Activated CD8-positive, alpha-beta memory T cell treated with anti-CD3 and anti-CD28 coated beads for 1 hour (primary cell): ENCODE data around the gene JARID2.

ENCODE experiments used
- DNase-seq, 2 donors: peaks; one replicate each; pipeline ENCODE4 v3.0.0-alpha.2; 2020; ENCODE audit warnings: low read depth in 1 of 2; ENCODE audit errors: extremely low read depth in 1 of 2

Gene JARID2

DNA sequence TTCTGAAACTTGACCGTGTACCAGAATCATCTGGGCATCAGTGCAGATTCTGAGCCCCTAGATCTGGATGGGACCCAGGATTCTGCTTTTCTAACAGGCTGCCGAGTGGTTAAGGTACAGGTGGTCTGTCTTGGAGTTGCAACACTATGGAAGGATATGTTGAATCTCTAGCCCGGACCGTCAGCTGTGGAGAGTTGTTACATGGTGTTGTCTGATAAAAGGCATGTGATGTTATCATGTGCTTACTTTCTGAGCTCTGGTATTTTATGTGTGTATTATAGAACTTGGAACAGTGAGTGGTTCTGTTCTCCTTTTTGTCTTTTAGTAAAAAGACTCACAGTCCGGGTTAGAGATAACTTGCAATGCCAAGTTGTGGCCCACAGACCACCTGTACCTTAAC, 123.0 kb downstream of the JARID2 start:
- no peak for DNase-seq

DNA sequence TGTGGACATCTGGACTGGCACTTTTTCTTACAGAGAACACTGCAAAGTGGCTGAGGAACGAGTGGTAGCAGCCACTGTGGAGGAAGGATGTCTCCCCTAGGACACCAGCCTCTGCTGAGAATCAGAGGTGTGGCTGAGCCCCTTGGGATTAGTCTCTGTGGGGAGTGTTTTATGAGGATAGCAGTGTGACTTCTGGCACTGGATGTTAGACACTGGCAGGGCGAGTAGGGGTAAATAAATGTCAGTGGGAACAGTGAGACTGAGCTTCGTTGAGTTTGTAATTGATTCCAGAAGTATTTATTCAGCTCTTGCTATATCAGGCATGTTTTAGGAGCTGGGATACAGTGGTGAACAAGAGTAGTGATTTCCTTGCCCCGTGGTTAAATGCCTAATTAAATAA, 124.0 kb downstream of the JARID2 start:
- DNase-seq: no peak

DNA sequence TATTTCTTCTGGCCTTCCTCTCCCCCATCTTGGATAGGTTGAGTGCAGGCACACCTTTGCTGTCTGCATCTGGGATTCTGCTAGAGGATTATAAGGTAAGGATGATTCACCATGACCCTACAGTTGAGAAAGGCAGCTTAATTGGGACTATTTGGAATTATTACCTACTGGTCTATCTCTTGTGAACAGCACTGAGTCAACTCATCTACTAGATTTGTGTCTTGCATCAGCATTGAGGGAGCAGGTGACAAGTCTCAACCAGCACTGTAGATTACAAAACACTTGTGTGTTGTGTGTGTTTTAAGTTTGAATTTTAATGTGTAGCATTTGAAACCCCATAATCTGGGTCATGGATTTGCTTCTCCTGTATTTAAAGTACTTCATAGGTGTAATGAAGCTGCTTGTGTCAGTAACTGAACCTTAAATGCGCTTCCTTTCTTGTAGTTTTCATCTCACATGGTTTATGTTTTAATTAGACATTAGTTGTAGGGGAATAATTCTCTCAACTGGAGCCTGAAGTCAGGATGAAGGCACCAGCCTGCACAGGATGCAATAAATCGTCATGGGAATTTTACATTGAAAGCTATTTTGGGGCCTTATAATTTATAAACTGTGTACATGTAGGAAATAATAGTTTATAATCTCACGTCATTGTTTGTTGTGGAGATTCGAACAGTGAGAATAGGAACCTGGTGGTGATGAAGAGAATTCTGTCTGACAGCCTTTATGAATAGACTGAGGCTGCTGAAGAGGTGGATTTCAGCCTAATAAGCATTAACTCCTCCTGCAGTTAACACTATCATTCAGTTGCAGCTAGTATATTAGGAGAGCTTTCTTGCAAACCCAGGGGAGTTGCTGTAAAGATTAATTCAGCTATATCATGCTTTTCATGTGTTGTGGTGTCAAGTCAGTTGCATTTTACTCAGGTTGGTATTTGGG, 125.1 kb downstream of the JARID2 start:
- no peak for DNase-seq

DNA sequence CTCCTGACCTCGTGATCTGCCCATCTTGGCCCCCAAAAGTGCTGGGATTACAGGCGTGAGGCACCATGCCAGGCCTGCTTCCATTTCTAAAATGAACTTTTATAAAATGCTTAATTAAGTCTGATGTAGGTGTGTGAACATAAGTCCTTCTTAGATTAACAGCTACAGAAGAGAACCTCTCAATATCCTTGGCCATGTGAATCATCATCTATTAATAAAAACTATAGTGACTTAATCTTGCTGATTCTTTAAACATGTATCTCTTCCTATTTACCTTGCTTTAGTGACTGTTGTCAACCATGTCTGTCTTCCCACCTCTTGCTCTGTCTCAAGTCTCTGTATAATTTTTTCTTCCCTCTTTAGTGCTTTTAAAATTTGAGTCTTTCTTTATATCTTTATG, 127.1 kb downstream of the JARID2 start:
- DNase-seq: no peak

DNA sequence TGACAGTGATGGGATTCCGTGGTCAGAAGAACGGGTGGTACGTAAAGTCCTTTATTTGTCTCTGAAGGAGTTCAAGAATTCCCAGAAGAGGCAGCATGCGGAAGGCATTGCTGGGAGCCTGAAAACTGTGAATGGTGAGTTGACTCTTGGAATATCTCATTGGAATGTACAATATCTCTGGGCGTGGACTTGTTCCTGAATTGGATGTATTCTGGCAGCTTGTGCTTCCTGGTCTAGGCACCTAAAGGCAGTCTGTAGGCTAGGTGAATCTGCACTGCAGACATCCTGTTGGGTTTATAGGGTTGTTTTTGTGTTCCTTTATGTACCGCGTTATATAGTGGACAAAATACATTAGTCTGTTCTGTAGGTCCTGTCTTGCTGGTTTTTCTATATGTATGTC, 128.2 kb downstream of the JARID2 start:
- DNase-seq: no peak

DNA sequence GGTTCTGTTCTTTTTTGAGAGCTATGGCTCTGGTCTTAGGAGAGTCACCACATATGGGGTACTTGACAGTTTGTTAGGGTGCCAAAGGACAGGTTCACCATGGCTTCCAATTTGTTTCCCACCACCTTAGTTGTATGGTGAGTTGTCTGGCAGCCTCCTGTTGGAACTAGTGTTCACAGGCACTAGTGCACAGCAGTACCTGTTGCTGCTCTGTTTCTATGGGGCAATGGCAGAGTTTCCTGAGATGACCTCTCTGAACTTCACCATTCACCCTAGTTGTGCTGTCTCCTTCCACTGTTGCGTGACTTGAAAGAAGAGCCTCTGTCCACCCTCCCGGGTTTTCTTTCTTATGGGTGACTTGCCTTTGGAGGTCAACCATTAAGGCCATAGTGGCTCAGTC, 129.1 kb downstream of the JARID2 start:
- DNase-seq: no peak

DNA sequence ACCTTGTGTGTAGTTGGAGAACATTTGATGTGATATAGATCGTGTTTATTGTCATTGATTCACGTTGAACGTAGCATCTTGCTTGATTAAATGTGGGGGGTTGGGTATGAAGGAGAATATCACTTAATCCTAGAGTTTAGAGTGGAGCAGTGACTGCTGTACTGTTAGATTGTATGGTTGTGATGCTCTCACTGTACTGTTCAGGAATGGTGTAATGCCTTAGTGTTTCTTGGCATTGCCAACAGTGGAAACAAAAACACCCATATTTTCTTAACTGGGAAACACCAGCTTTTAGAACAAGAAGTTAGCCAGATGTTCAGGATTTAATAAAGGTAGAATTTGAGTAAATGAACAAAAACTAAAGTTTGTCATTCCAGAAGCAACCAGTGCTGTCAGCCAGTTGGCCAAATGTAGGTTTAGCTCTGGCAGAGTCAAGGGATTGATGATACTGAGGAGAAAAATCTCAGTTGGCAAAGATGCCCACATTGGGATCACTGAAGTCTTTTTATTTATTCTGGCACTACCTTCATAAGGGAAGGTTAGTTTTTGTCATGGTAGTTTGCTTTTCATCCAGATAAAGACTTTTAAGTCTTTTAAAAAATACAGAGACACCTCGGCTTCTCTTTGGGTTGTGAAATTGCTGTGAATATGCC, 129.9 kb downstream of the JARID2 start:
- no peak for DNase-seq

DNA sequence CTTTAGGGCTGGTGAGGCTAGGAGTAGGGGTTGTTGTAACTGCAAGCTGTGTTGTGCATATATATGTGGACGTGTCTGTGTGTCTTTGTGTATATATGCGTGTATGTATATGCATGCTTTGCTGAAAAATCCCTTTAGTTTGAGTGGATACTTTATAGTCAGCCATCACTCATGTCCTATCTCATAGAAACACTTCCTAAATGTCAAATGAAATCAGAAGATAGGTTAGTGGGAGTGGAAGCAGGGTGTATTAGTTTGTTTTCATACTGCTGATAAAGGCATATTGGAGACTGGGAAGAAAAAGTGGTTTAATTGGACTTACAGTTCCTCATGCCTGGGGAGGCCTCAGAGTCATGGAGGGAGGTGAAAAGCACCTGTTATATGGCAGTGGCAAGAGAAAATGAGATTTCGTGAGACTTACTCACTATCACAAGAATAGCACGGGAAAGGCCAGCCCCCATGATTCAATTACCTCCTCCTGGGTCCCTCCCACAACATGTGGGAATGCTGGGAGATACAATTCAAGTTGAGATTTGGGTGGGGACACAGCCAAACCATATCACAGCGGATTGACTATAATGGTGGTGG, 131.1 kb downstream of the JARID2 start:
- DNase-seq: no peak

DNA sequence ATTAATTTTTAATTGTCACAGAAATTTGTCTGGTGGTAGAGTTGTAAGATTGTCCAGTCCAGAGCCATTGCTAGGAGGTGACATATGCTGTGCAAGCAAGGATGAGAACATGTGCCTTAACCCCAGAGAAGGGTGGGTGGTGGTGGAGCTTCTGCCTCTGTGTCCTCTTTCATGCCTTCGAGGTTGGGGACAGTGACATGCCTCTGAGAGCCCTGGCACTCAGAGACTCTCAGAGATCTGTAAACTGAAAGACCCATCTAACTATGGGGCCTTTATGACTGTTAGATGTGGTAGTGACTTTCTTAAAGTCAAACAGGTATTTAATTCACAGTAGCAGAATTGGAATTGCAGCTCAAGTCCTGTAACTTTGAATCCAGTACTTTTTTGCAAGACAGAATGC, 132.4 kb downstream of the JARID2 start:
- no peak for DNase-seq

DNA sequence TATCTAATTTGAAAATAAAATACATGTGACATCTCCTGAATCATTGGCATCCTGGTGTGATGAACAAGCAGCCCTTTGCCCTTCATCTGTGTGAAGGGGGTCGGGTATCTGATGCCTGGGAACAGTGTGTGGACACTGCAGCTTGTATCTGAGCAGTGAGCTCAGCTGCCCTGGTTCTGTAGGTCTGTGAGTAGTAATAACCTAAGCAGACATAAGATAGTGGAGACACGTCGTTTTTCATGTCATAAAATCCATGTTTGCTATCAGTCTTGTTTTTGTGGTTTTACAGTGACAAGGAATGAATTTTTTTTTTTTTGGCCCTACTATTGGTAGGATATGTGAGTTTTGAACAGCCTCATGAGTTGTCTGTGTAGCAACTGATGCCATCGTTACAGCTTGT, 133.0 kb downstream of the JARID2 start:
- no peak for DNase-seq

DNA sequence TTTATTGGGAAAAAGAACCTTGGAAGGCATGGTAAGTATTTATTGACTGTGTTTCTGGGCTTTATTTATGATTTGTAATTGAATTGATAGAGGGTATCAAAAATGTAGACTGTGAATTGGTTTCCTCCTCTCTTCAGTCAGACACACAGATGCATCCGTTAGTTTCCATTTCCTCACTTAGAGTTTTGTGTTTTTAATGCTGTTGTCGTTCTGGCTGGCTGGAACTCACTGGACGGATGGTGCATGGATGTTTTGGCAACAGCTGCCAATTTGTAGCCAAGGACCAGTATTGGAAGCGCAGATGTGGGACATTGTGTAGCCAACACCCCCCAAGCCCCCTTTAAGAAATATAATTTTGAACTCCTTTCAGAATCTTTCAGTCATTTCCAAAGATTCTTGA, 134.5 kb downstream of the JARID2 start:
- no peak for DNase-seq

DNA sequence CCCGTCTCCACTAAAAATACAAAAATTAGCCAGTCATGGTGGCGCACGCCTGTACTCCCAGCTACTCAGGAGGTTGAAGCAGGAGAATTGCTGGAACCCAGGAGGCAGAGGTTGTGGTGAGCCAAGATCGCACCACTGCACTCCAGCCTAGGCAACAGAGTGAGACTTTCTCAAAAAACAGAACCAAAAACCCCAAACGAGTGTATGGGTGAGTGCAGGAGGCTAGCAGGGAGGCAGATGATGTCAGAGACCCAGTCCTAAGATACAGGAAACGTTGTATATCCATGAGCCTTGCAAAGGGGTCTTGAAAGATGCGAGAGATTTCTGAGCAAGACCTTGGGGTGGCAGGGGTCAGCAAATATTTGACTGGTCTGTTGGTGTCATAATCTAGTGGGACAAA, 136.2 kb downstream of the JARID2 start:
- no peak for DNase-seq

DNA sequence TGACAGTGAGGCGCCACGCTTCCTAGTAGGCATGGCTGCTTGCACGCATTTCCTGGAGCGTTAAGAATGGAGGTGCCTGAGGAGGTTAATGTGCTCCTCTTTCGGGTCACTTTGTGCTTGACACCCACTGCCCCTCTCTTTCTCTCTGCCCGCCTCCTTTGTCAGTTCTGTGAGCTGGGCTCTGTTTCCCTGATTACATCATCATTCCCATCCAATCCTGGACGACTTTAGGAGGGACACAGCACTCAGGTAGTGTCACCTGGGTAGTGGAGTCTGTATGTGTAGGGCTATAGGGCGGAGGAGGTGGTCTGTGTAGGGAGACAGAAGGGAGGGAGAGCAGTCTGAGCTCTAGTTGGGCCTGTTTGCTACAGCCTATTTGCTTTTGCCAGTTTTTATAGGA, 136.8 kb downstream of the JARID2 start:
- no peak for DNase-seq

DNA sequence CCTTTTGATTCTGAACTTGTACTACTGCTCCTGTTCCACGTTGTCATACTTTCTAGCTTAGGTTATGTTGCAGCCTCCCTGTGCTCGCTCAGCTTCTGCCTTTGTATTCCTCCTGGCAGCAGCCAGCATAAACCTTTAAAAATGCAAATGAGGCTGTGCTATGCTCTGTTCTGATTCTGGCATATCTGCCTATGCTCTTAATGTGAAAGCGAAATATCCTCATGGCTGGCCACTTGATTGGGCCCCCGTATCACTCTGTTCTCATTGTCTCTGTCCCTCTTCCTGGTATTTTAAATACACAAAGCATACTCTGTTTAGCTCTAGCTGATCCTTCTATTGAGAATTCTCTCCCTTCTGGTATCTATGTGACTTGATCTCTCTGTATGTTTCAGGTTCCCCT, 139.0 kb downstream of the JARID2 start:
- DNase-seq: no peak

DNA sequence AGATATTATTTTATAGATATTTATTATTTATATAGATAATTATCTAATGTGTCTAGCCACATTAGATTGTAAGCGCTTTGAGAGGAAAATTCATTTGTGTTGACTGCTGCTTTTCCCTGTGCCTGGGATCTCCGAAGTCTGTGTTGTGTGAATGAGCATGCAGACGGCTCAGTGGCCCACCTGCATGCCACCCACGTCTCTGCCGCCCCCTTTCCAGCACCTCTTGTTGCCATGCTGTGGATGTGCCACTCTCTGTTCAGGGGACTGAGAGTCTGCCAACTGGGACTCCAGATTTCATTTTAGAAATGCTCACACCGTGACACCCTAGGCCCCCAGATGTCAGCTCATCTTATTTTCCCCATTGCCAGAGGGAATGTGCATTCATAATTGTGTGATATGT, 139.7 kb downstream of the JARID2 start:
- no peak for DNase-seq

DNA sequence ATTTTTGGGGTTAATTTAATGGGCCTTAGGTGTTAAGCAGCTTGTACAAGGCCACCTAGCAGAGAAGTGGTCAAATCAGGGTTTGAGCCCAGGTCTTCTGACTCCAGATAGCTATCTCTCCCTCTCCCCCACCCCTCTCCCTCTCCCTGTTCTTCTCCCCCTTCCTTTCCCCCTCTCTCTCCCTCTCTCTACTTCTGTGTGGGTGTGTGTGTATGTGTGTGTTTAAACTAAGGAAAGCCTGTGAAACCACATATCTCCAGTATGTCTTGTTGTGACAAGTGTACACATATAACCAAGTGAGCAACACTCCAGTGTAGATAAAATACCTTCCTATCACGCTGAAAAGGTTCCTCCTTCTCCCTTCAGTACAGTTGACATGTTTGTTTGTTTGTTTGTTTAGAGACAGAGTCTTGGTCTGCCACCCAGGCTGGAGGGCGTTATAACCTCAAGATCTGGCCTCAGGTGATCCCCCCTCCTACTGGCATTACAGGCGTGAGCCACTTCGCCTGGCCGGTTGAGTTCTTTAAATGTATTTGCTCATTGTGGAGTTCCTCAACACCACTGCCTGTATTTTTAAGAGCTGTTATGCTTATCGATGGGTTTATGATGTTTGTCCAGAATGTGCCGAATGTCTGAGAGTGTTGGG, 140.4 kb downstream of the JARID2 start:
- no peak for DNase-seq

DNA sequence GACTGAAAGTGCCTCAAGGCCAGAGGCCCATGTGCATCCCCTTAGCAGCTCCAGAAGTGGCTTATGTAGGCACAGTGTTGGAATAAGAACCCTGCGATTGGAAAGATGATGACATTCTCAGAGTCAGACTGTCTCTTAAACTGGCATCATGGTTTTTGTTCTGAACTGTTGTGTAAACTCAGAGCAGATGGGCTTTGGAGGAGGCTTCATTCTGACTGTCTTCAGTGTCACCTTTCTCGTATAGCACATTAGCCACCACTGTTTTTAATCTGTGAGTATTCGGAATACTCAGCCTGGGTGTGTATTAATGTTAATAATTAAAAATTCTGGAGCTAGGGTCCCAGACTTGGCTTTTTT, 140.9 kb downstream of the JARID2 start:
- DNase-seq: no peak

DNA sequence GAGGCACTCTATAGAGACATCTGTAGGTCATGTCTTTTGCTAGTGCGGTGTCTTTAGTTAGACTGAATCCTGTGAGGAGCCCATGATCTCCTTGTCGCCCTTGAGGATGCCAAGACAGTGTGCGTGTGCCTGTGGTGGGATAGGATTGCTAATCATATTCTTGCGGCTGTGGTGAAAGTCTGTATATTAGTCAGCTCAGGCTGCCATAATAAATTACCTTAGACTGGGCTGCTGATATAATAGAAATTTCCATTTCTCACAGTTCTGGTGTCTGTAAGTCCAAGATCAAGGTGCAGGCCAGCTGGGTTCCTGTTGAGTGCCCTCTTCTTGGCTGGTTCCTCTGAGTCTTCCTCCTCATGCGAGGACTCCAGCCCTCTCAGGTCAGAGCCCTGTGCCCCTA, 141.2 kb downstream of the JARID2 start:
- DNase-seq: no peak

DNA sequence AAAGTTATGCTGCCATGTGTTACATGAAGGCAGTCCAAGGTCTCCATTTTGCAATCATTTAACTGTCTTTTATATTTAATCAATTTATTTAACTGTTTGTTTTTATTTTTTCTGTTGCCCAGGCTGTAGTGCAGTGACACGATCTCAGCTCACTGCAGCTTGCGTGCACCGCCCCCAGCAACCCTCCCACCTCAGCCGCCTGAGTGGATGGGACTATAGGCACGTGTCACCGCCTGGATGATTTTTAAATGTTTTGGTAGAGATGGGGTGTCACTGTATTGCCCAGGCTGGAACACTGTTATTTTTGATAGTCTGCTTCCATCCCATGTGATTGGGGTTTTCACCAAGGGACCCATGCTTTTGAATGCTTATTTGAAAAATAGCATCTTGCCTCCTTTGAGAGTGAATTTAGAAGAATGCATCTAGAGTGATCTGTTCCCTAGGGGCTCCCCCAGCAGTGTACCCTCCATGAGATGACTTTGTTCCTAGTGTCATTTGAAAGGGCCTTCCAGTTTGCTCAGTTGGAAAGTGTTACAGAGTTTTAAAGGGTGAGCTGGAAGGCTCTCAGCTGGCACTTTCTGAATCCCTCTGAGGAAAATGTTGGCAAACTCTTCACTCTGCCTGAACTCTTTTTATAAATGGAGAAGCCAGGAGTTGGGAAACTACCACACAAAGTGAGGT, 143.4 kb downstream of the JARID2 start:
- no peak for DNase-seq

DNA sequence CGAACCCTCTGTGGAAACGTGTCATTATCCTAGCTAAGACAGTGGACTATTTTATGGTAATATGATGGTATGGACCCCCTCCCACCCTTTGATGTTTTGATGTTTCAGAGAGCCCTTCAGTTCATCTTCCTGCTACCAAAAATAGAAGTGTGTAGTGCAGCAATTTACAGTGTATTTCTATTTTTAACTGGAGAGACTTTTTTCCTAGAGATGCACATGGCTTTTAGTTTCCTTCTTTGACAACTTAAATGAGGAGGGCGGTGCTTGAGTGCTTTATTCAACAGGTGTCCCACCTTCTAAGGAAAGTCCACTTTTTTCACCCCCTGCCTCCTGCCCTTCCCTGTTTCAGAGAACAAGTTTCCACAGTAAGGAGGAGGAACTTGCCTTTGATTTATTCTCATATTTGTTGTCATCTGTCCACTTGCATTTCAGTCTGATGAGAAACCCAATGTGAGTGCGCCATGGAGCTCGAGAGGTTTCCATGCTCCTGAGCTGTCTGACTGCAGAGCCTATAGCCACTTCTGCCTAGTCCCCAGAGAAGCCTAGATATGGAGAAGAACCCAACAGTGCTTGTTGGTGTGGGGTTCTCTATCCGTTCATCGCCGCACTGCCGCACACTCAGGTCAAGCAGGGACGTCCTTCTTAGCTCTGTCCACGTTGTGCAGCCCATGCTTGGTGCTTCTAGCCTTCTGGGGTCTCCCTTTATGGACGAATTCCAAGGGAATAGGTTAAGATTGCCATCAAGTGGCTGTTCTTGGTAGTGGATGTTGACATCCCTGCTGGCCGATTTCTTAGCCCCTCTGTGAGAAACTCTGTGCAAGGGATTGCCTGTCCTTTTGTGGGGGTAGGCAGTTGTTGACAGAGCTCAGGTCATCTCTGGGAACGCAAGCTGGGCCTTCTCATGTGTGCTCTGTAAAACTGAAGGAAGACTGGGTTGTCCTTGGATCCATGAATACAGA, 144.2 kb downstream of the JARID2 start:
- DNase-seq: no peak
